Neural cell (in vitro differentiated cells): ENCODE measurements around the gene UCP2. TPM values are rescaled to one million over a fixed set of nuclear protein-coding genes. Genes with fewer than 3 reads are reported as not detected.

Source experiments
- H2AFZ ChIP-seq: fragments of 200-600, 300-800 bp; sonication (generic), shearing (Covaris generic); 2 replicates; pipeline ENCODE4 v1.6.0; 2014; ENCODE audit warnings: low read depth, mild to moderate bottlenecking, antibody characterized with exemption, low read length, moderate library complexity
- H3F3A ChIP-seq: fragments of 200-600 bp; shearing (Covaris generic); 2 replicates; pipeline ENCODE4 v1.6.1; 2016; ENCODE audit warnings: mild to moderate bottlenecking, moderate library complexity, mixed read lengths, antibody characterized with exemption, low read length; ENCODE audit not compliant: insufficient read depth, poor library complexity, severe bottlenecking
- H3K27ac ChIP-seq: fragments of 200-600, 300-800 bp; sonication (generic), shearing (Covaris generic); 2 replicates; pipeline ENCODE4 v1.5.1; 2014; ENCODE audit warnings: mild to moderate bottlenecking, low read length, moderate library complexity
- H3K27me3 ChIP-seq: fragments of 300-800, 200-600 bp; sonication (generic), shearing (Covaris generic); 2 replicates; pipeline ENCODE4 v1.6.0; 2014; ENCODE audit warnings: mild to moderate bottlenecking, low read depth, low read length, moderate library complexity; ENCODE audit not compliant: insufficient read depth
- H3K36me3 ChIP-seq: fragments of 300-800, 200-600 bp; sonication (generic), shearing (Covaris generic); 2 replicates; pipeline ENCODE4 v1.5.1; 2014; ENCODE audit warnings: mild to moderate bottlenecking, antibody characterized with exemption, low read length, moderate library complexity; ENCODE audit not compliant: insufficient read depth
- H3K4me2 ChIP-seq: fragments of 300-800, 200-600 bp; sonication (generic), shearing (Covaris generic); 2 replicates; pipeline ENCODE4 v1.6.0; 2014; ENCODE audit warnings: mild to moderate bottlenecking, low read length
- H3K4me3 ChIP-seq: fragments of 300-800, 200-600 bp; sonication (generic), shearing (Covaris generic); 2 replicates; pipeline ENCODE4 v1.5.1; 2014; ENCODE audit warnings: mild to moderate bottlenecking, low read length, moderate library complexity
- H3K79me2 ChIP-seq: fragments of 200-600 bp; shearing (Covaris generic); replicated peaks from 2 replicates; pipeline ENCODE4 v1.6.0; 2014; ENCODE audit warnings: mild to moderate bottlenecking, low read length, moderate library complexity; ENCODE audit not compliant: insufficient read depth
- H3K9ac ChIP-seq: fragments of 300-800, 200-600 bp; sonication (generic), shearing (Covaris generic); 2 replicates; pipeline ENCODE4 v1.6.1; 2016; ENCODE audit warnings: mild to moderate bottlenecking, low read length, mixed read lengths
- H3K9me2 ChIP-seq: fragments of 200-600 bp; shearing (Covaris generic); 2 replicates; pipeline ENCODE4 v1.6.1; 2016; ENCODE audit warnings: mild to moderate bottlenecking, low read length, mixed read lengths; ENCODE audit not compliant: insufficient read depth
- H3K9me3 ChIP-seq: fragments of 200-600, 300-800 bp; sonication (generic), shearing (Covaris generic); 2 replicates; pipeline ENCODE4 v1.6.1; 2016; ENCODE audit warnings: mild to moderate bottlenecking, mixed run types, low read length, moderate library complexity, mixed read lengths
- H4K20me1 ChIP-seq: fragments of 200-600 bp; shearing (Covaris generic); 2 replicates; pipeline ENCODE4 v1.6.1; 2016; ENCODE audit warnings: mild to moderate bottlenecking, mixed run types; ENCODE audit not compliant: insufficient read depth
- CTCF ChIP-seq: fragments of 450-650 bp; IDR thresholded peaks from 2 replicates; pipeline ENCODE4 v1.5.1; 2014; ENCODE audit warnings: antibody characterized with exemption, mild to moderate bottlenecking, moderate library complexity; ENCODE audit not compliant: poor library complexity, severe bottlenecking
- EP300 ChIP-seq: fragments of 450-650 bp; conservative IDR thresholded peaks from 2 replicates; pipeline ENCODE4 v1.6.1; 2014; ENCODE audit warnings: antibody characterized with exemption, mild to moderate bottlenecking, moderate library complexity; ENCODE audit not compliant: poor library complexity, severe bottlenecking
- EZH2 ChIP-seq: fragments of 200-600, 300-800 bp; shearing (Covaris generic), sonication (generic); IDR thresholded peaks from 2 replicates; pipeline ENCODE4 v1.6.1; 2014; ENCODE audit warnings: antibody characterized with exemption, low read length, borderline replicate concordance, mild to moderate bottlenecking; ENCODE audit not compliant: insufficient read depth, poor library complexity, severe bottlenecking
- MXI1 ChIP-seq: fragments of 450-650 bp; conservative IDR thresholded peaks from 2 replicates; pipeline ENCODE4 v1.6.1; 2014; ENCODE audit warnings: antibody characterized with exemption, mild to moderate bottlenecking; ENCODE audit not compliant: poor library complexity, severe bottlenecking
- POLR2AphosphoS5 ChIP-seq: IDR thresholded peaks from 2 replicates; pipeline ENCODE4 v1.6.1; 2012
- RAD21 ChIP-seq: fragments of 450-650 bp; conservative IDR thresholded peaks from 2 replicates; pipeline ENCODE4 v1.6.1; 2014; ENCODE audit warnings: antibody characterized with exemption, mild to moderate bottlenecking, moderate library complexity
- REST ChIP-seq: IDR thresholded peaks from 2 replicates; pipeline ENCODE4 v1.6.1; 2012; ENCODE audit warnings: borderline replicate concordance
- SMC3 ChIP-seq: fragments of 450-650 bp; conservative IDR thresholded peaks from 2 replicates; pipeline ENCODE4 v1.6.1; 2014; ENCODE audit warnings: antibody characterized with exemption, mild to moderate bottlenecking, moderate library complexity; ENCODE audit not compliant: poor library complexity
- TAF1 ChIP-seq: IDR thresholded peaks from 2 replicates; pipeline ENCODE4 v1.6.1; 2012; ENCODE audit warnings: low read depth
- polyA plus RNA-seq: library from polyadenylated mRNA; depleted of rRNA; stranded (reverse); fragments of >200 nt; gene quantifications from 2 replicates; pipeline ENCODE4 v1.2.3, GENCODE V29; 2014

Gene UCP2
- polyA plus RNA-seq, 1 donor from 2014 or later = not detected

GRCh38 chr11:74019104-74019738 is 36.6 kb upstream of the UCP2 start:
- no peaks in the 10 kb centered on the region for H3K79me2 ChIP-seq
- TF ChIP-seq TAF1 (no peak), EP300 (no peak), CTCF (no peak), SMC3 (no peak), EZH2 (no peak)
- no peak overlapping the region for H3K9ac ChIP-seq
- no peaks in the 10 kb centered on the region for H4K20me1 ChIP-seq
- H2AFZ ChIP-seq = no peak overlapping the region
- H3K9me2 ChIP-seq = no peaks in the 10 kb centered on the region
- H3F3A ChIP-seq = no peaks in the 10 kb centered on the region
- no peak overlapping the region for H3K4me2 ChIP-seq
- H3K27me3 ChIP-seq = no peaks in the 10 kb centered on the region
- no peak overlapping the region for H3K4me3 ChIP-seq
- H3K36me3 ChIP-seq = no peaks in the 10 kb centered on the region
- no peak overlapping the region for H3K27ac ChIP-seq
- H3K9me3 ChIP-seq = no peaks in the 10 kb centered on the region

GRCh38 chr11:74018331-74019005 is 35.8 kb upstream of the UCP2 start:
- Histone ChIP-seq H3K9me2 (no peaks in the 10 kb centered on the region), H2AFZ (no peak overlapping the region), H3K9me3 (no peaks in the 10 kb centered on the region), H4K20me1 (no peaks in the 10 kb centered on the region), H3F3A (no peaks in the 10 kb centered on the region), H3K36me3 (no peaks in the 10 kb centered on the region), H3K27ac (no peak overlapping the region), H3K4me2 (no peak overlapping the region), H3K27me3 (no peaks in the 10 kb centered on the region), H3K79me2 (no peaks in the 10 kb centered on the region), H3K4me3 (no peak overlapping the region), H3K9ac (no peak overlapping the region)
- TF ChIP-seq POLR2AphosphoS5 (no peak), EZH2 (no peak), SMC3 (no peak), MXI1 (no peak), REST (no peak), RAD21 (no peak)
